PC-3 (cell line): ENCODE measurements around the gene KCNIP4. TPM values are rescaled to one million over a fixed set of nuclear protein-coding genes. Genes with fewer than 3 reads are reported as not detected.

ENCODE experiments used
- ATAC-seq: fragments of 200-7000 bp; cut with Tn5 transposase; 2 replicates; pipeline ENCODE4 v1.9.1; 2020; ENCODE audit warnings: mild to moderate bottlenecking, moderate library complexity
- BruUV-seq: library from RNA; stranded (reverse); fragments of 400-500 nt; replicated peaks from 2 replicates; lab custom pipeline; 2021; lab: Mats Ljungman, UMichigan
- CTCF ChIA-PET: fragments of 300-600 bp; sonication (Branson Sonifier 250); formaldehyde crosslinking; loops from one replicate; lab custom pipeline; 2022; ENCODE audit warnings: antibody characterized with exemption; lab: Charles Lee
- POLR2A ChIA-PET: fragments of 300-600 bp; sonication (Branson Sonifier 250); formaldehyde crosslinking; loops from one replicate; lab custom pipeline; 2022; ENCODE audit warnings: antibody characterized with exemption; ENCODE audit not compliant: unreplicated experiment; lab: Charles Lee
- DNase-seq: peaks from one replicate; pipeline ENCODE4 v3.0.0-alpha.2; 2015
- H2AFZ ChIP-seq: fragments of 300-600 bp; sonication (generic); 2 replicates; pipeline ENCODE4 v1.6.0; 2016; ENCODE audit warnings: antibody characterized with exemption, low read length
- H3F3A ChIP-seq: fragments of 300-600 bp; sonication (generic); one replicate; pipeline ENCODE4 v1.6.0; 2017; ENCODE audit warnings: antibody characterized with exemption, low read length, control low read depth, mild to moderate bottlenecking; ENCODE audit not compliant: unreplicated experiment
- H3K27ac ChIP-seq: fragments of 300-600 bp; sonication (generic); 2 replicates; pipeline ENCODE4 v1.5.1; 2016; ENCODE audit warnings: mild to moderate bottlenecking, low read length
- H3K27me3 ChIP-seq: fragments of 300-600 bp; sonication (generic); 2 replicates; pipeline ENCODE4 v1.6.1; 2016; ENCODE audit warnings: low read length, mixed read lengths
- H3K36me3 ChIP-seq: fragments of 300-600 bp; sonication (generic); 2 replicates; pipeline ENCODE4 v1.6.1; 2016; ENCODE audit warnings: low read depth, mixed run types, low read length, mixed read lengths
- H3K4me1 ChIP-seq: fragments of 300-600 bp; sonication (generic); 2 replicates; pipeline ENCODE4 v1.5.1; 2016; ENCODE audit warnings: low read length; ENCODE audit not compliant: insufficient read depth
- H3K4me2 ChIP-seq: fragments of 300-600 bp; sonication (generic); 2 replicates; pipeline ENCODE4 v1.6.0; 2016; ENCODE audit warnings: low read length
- H3K4me3 ChIP-seq: fragments of 300-600 bp; sonication (generic); 2 replicates; pipeline ENCODE4 v1.5.1; 2016; ENCODE audit warnings: mild to moderate bottlenecking, low read length, mixed read lengths
- H3K79me2 ChIP-seq: fragments of 300-600 bp; sonication (generic); 2 replicates; pipeline ENCODE4 v1.6.1; 2017; ENCODE audit warnings: low read length, mixed read lengths
- H3K9ac ChIP-seq: fragments of 300-600 bp; sonication (generic); 2 replicates; pipeline ENCODE4 v1.6.0; 2016; ENCODE audit warnings: mild to moderate bottlenecking, low read length
- H3K9me2 ChIP-seq: fragments of 300-600 bp; sonication (generic); replicated peaks from 2 replicates; pipeline ENCODE4 v1.6.1; 2016; ENCODE audit warnings: mixed run types, low read length, mixed read lengths
- H3K9me3 ChIP-seq: fragments of 300-600 bp; sonication (generic); 2 replicates; pipeline ENCODE4 v1.6.1; 2016; ENCODE audit warnings: low read length, mixed read lengths
- H4K20me1 ChIP-seq: fragments of 300-600 bp; sonication (generic); 2 replicates; pipeline ENCODE4 v1.6.1; 2016; ENCODE audit warnings: low read length, mixed read lengths
- CTCF ChIP-seq: fragments of 300-600 bp; sonication (generic); conservative IDR thresholded peaks from 2 replicates; pipeline ENCODE4 v1.5.1; 2017; ENCODE audit warnings: antibody characterized with exemption, low read depth, mild to moderate bottlenecking, low read length
- EZH2 ChIP-seq: fragments of 300-600 bp; sonication (generic); IDR thresholded peaks from one replicate; pipeline ENCODE4 v1.6.1; 2017; ENCODE audit warnings: antibody characterized with exemption, mild to moderate bottlenecking, low read length; ENCODE audit not compliant: unreplicated experiment
- EZH2phosphoT487 ChIP-seq: fragments of 300-600 bp; sonication (generic); IDR thresholded peaks from 2 replicates; pipeline ENCODE4 v1.6.1; 2018; ENCODE audit warnings: mild to moderate bottlenecking, antibody characterized with exemption, low read length, borderline replicate concordance
- intact Hi-C: fragments of 100-400 bp; cut with micrococcal nuclease; formaldehyde crosslinking; loops from 2 replicates; pipeline ENCODE4 v1.9.0; 2023
- total RNA-seq: library from RNA; depleted of rRNA; stranded (reverse); fragments of >200 nt; gene quantifications from 2 replicates; pipeline ENCODE4 v1.2.3, GENCODE V29; 2014

KCNIP4 gene
- total RNA-seq, 1 experiment from 2014 or later = not detected

DNA sequence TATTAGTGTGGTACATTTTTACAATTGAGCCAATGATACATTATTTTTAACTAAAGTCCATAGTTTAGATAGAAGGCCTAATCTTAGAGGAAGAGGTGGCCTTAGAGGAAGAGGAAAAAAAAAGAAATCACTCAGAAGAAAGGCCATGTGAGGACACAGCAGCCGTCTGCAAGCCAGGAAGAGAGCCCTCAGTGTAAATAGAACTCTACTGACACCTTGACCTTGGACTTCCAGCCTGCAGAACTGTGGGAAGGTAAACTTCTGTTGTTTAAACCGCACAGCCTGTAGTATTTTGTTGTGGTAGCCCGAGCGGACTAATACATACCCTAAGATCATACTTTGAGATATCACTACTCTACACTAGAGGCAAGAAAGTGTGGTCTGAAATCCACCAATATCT, 5.1 kb upstream of the KCNIP4 start:
- H3K4me2 ChIP-seq = no peak overlapping the region
- no peaks in the 10 kb centered on the region for H3K79me2 ChIP-seq
- no peaks in the 10 kb centered on the region for H4K20me1 ChIP-seq
- POLR2A ChIA-PET = interaction anchor here (0.6 kb wide), 1 partner anchor 49 kb away, joined by 3 read pairs; no protein-coding TSS in a partner anchor
- H3K4me1 ChIP-seq = no peaks in the 10 kb centered on the region
- H3K9me3 ChIP-seq = no peaks in the 10 kb centered on the region
- H3K9ac ChIP-seq = no peak overlapping the region
- no peak overlapping the region for H3K4me3 ChIP-seq
- CTCF ChIA-PET = no interaction called here
- intact Hi-C loops = no loop called here
- ATAC-seq = no peak
- DNase-seq = no peak
- H3K36me3 ChIP-seq = no peaks in the 10 kb centered on the region
- no peak overlapping the region for H3K27ac ChIP-seq
- H3K27me3 ChIP-seq = no peaks in the 10 kb centered on the region
- H3K9me2 ChIP-seq = no peaks in the 10 kb centered on the region
- TF ChIP-seq EZH2phosphoT487 (no peak), EZH2 (no peak), CTCF (no peak)
- no peak overlapping the region for H2AFZ ChIP-seq
- H3F3A ChIP-seq = no peaks in the 10 kb centered on the region
- no TSS peak for BruUV-seq

DNA sequence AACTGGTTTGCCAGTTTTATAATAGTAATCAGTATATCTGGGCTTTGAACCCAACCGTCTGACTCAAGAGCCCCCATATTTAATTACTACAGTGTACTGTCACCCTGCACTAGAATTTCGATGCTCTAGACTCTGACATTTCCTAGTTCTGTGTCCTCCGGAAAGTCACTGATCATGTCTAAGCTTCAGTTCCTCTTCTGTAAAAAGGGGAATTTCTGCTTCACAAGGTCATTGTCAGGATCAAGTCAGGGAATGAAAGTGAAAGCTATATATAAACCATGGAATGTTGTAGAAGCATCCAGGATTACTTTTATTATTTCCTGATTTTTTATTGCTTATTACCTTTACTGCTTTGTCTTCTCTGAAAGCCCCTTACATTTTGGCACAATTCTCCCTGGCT, 4.0 kb upstream of the KCNIP4 start:
- H3K9me3 ChIP-seq = no peaks in the 10 kb centered on the region
- no peaks in the 10 kb centered on the region for H3K4me1 ChIP-seq
- H3K4me2 ChIP-seq = no peak overlapping the region
- DNase-seq = no peak
- intact Hi-C loops = no loop called here
- no peak overlapping the region for H2AFZ ChIP-seq
- no peak for TF ChIP-seq EZH2phosphoT487
- H4K20me1 ChIP-seq = no peaks in the 10 kb centered on the region
- no TSS peak for BruUV-seq
- H3K27me3 ChIP-seq = no peaks in the 10 kb centered on the region
- no peaks in the 10 kb centered on the region for H3K79me2 ChIP-seq
- H3K27ac ChIP-seq = no peak overlapping the region
- no peaks in the 10 kb centered on the region for H3K9me2 ChIP-seq
- POLR2A ChIA-PET = no interaction called here
- H3K36me3 ChIP-seq = no peaks in the 10 kb centered on the region
- no peak overlapping the region for H3K9ac ChIP-seq
- H3F3A ChIP-seq = no peaks in the 10 kb centered on the region
- CTCF ChIA-PET = no interaction called here
- ATAC-seq = no peak
- no peak overlapping the region for H3K4me3 ChIP-seq

GRCh38 chr4:21949073-21949457, 493 bp upstream of the KCNIP4 start:
- H3K9me2 ChIP-seq = no peaks in the 10 kb centered on the region
- no peaks in the 10 kb centered on the region for H3K9me3 ChIP-seq
- ATAC-seq (no peak), DNase-seq (no peak)
- H3K79me2 ChIP-seq = no peaks in the 10 kb centered on the region
- no peaks in the 10 kb centered on the region for H4K20me1 ChIP-seq
- CTCF ChIA-PET = no interaction called here
- POLR2A ChIA-PET = no interaction called here
- no peaks in the 10 kb centered on the region for H3K27me3 ChIP-seq
- intact Hi-C loops = no loop called here
- H3K4me1 ChIP-seq = no peaks in the 10 kb centered on the region
- no peak for TF ChIP-seq EZH2phosphoT487
- TF ChIP-seq CTCF = no peak
- H3K4me3 ChIP-seq = no peak overlapping the region
- H3K9ac ChIP-seq = no peak overlapping the region
- no peak overlapping the region for H3K4me2 ChIP-seq
- H3F3A ChIP-seq = no peaks in the 10 kb centered on the region
- no TSS peak for BruUV-seq
- no peak overlapping the region for H3K27ac ChIP-seq
- H2AFZ ChIP-seq = no peak overlapping the region
- no peaks in the 10 kb centered on the region for H3K36me3 ChIP-seq
